SHP77 (cell line): Measurements from ENCODE around the gene PPP1R10.
A peak's percentile ranks its signal among the peaks of the same experiment; 100 is the strongest.

ENCODE experiments used
- DNase-seq, 2 experiments: peaks; one replicate each; lab custom pipeline; 2025; lab: John Stamatoyannopoulos, UW

The PPP1R10 gene

DNA sequence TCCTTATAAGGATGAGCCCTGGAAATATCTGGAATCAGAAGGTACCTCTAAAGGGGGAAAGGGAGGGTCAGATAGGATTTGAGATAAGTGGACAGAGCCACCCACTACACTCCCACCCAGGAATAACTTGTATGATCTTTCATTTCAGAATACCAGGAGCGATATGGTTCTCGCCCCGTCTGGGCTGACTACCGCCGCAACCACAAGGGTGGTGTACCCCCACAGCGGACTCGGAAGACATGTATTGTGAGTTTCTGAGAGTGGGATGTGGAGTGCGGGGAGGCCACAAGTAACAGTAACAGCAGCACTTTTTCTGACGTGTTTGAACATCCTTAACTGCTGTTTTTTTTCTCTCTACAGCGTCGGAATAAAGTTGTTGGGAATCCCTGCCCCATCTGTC is 2.5 kb upstream of the PPP1R10 start:
- DNase-seq = no peak

DNA sequence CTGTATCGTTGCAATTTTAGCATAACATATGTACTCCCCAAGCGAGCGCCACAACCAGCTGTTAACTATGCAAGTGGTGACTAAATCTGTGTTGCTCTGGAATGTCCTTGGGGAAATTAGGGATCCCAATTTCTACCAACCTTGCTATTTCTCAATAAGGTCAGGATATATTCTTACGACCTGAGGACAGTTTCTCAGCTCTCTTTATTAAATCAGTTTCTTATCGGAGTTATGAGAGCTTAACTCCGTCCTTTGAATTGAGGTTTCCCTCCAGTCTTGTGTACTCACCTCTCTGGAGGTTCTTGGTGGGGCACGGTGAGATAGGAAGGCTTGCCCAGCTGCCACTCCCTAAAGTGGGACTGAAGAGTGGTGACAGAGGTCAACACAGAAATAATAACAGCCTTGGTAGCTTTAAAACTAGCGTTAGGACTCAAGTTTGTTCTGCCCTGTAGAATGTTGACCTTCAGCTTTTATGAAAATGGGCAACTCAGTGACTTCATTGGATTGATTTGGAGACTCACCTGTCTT is 1.3 kb upstream of the PPP1R10 start:
- no peak for DNase-seq

DNA sequence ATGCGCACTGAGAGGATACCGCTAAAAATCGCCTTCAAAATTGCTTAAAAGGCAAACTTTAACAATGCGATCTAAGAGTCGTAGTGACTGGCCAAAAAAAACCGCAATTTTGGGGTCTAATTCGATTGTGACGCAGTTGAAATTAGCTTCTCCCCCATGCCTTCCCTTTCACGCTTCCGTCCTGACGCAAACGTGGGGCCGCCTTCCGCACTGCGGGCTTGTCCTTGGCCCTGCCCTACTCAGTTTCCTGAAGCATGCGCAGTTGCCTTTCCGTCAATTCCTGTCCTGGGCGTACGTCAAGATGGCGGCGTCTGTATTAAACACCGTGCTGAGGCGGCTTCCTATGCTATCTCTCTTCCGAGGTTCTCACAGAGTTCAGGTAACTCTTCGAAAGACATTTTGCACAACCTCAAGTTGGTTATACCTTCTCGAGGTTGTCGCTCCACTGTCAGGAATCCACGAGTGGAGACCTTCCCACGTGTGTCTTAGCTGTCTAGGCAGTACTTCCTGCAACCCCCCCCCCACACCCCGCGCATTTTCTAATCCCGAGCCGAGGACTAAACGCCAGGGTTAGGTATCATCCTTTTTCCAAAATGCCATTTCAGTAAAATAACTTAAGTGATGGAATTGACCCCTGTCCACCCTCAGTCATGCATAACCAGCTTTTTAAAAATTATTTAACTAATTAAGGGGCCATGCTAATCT is 674 bp upstream of the PPP1R10 start, which contains the start of gene MRPS18B:
Gene MRPS18B (plus strand): TSS at position 276 of the 705 bp plus-strand sequence. CDS start 26 bp downstream, at position 302.
- peak; percentile 93 to 95 for DNase-seq

DNA sequence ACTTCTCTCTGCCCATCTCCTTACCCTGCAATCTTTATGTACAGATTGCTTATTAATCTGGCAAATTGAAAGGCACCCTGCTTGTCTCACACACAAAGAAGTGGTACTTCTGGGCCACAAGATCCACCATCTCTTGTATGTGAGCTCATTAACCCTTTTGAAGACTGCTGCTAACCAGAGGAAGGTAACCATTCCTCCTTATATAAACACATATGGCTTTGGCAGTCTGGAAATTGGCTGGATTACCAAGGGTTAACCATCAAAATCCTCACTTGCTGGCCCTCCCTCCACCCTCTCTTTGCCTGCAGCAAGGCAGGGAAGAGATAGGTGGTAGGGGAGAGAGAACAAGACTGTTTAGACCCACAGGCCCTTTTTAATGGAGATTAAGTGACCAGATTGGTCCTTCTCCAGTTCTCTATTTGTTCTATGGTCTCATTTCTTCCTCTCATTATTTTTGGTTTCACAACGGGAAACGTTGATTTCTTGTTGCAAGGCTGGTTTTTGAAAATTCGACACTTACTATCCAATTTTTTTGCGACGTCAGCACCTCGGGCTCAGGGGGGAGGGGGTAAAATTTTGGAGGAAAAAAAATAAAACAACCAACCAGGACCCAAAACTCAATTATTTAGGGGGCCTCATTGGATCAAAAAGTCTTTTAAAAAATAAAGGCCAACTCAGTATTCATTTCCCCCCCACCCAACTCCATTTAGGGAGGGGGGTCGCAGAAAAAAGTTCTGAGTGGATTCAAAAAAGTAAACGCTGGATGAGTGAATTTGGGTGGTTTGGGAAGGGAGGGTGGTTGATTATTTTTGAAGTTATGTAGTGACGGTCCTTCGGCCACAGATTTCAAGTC is 859 bp downstream of the PPP1R10 start:
- no peak for DNase-seq

DNA sequence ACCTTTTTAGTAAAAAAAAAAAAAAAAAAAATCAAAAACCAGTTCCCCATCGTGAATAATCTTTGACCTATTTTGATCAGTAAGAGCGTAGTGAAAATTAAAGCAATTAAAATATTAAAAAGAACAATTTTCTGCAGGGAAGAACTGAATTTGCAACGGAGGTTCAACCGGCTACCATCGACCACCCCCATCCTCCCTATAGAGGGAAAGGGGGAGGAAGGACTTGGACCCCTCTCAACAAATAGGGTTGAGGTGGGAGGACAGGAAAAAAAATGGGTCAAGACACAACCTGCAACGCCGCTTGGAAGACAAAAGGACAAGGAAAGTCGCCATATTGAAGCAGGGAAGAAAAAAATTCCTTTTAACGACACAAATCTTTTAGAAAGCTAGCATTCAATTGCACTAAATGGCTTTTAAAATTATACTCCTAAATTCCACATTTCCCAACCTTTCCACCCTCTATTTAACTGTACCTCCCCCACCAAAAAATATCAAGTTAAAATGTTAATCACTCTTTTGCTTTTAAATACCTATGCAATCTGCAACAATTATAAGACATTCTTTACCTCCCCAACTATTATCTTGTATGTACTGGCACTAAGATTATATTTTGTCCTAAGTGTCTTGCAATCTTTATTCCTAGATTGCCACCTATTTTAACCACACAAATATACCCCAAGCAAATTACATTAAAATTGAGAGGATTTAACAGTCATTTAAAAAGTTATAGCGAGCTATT is 1.7 kb downstream of the PPP1R10 start:
- no peak for DNase-seq

DNA sequence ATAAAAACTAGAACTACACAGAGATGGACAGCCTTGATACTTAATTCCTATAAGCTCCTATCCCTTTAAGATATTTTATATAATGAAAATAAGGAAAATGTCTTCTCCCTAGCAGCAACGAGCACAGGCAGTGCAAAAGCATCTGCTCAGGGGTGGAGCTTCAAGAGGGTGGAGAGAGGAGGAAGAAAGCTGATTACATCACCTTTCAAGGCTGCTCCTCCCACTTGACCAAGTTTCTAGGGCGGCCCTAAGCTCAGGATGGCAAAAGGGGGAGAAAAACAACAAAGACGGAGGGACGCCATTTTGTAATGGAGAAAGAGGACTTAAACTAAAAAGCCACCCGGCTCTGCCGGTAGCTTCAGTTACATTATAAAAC is 2.2 kb downstream of the PPP1R10 start:
- DNase-seq = peak; percentile 88 to 92

DNA sequence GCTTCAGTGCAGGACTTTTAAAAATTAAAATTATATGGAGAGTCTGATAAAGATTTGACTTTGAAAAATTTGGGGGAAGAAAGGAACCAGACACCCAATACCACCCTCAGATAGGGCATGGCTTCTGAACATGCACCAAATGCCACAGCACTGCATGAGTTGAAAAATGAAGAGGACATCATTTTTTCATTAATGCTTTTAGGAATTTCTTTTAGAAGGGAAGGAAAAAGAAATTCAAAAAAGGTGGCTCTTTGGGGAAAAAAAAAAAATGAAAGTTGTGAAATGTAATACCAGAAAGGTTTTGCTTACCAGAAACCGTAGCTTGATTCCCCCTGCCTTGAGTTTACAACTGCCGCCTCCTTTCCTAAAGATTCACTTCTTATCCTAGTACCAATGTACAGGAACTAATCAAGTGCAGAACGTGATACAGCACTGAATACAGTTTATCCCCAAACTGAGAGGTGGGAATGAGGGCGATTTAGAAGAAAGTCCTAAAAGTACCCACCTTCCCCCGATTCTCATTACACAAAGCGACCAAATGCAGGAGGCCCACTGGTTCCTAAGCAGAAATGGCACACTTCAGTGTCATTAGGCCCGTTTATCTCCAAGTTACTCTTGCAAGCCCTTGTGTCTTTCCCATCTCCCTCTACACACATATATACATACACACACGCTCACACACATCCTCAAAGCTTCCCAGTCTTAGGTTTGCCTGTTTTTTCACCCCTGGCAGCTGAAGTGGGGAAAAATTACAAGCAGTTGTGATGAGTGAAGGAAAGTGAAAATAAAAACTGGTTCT is 2.8 kb downstream of the PPP1R10 start:
- DNase-seq = no peak

DNA sequence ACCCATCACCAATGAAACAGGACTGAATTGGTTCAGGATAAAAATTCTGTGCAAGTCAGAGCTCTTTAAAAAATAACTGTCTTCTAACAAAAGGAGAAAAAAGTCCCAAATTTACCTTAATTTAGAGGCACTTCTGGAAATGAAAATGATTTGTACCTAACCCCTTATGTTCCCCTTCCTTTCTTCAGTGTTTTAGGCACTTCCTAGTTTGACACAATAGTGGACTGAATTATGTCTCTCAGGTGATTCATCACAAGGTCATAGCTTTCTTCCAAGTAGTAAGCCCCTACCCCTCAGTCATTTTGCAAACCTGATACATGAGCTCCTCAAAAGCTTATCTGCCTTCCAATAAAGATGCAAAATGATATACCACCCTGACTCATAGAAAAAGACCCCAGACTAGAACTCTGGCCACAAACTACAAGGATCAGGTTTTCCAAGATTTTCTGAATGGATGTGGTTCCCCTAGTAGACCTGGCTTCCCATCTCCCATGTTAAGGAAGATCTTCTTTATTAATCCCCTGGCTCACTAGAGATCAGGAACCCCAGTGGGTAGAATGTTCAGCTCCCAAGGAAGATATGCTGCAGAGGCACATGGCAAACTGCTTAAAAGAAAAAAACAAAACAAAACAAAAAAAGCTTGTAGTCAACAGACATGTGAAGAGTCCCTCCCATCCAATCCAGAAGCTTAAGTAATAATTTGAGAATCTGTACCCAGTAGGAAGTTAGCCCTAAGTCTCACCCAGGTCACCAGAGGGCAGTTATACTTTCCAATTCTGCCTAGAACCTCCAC is 3.6 kb downstream of the PPP1R10 start:
- no peak for DNase-seq

DNA sequence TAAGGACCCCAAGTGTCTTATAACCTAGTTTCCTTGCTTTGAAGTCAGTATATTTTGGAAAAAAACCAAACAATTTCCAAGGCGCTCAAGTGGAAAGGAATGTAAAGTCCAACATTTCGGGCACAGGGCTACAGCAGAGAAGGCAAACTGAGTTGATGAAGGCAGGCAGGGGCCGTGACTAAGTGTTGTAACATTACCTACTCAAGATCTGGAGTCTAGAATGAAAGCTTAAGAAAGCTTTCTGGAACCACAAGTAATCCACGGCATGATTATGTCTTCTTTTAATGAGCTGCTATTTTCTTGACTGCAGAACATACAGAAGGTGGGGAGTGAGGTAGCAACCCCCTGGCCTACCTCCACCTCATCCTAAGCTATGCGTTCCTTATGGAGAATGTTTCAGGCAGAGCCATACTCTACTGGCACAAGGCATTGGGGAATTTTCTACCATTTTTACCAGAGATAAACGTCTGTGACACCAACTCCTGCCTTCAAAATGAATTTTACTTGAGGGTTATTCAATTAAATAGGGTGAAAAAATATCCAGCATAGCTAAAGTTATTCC is 4.3 kb downstream of the PPP1R10 start:
- DNase-seq = no peak

DNA sequence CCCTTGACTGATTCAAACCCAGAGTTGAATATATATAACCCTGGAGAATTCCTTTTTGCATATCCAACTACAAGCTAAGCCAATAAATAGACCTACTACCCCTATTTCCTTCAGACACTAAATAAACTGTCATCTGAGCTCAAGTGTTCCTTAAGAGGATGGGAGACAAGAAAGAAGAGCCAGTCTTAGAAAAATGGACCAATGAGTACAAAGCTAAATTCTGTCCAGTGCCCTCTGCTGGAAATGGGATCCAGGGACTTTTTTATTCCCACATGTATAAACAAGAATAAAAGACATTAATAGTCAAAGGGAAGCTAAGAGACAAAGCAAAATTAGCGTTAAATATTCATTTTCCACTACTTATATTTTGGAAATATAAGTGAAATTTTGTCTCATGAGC is 4.8 kb downstream of the PPP1R10 start:
- DNase-seq = no peak

DNA sequence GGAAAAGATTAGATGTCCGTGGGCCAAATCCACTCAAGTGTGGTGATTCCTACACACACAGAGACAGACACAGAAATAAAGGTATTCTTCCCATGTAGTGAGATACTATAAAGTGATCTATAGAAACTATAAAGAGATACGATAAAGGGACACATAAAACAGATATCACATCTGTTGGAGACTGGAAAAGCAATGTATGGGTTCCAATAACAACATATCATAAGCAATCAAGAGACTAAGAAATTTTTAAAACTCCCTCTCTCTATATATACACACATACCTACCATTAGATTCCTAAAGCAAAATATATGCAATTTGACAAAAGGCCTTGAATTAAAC is 5.2 kb downstream of the PPP1R10 start:
- no peak for DNase-seq

DNA sequence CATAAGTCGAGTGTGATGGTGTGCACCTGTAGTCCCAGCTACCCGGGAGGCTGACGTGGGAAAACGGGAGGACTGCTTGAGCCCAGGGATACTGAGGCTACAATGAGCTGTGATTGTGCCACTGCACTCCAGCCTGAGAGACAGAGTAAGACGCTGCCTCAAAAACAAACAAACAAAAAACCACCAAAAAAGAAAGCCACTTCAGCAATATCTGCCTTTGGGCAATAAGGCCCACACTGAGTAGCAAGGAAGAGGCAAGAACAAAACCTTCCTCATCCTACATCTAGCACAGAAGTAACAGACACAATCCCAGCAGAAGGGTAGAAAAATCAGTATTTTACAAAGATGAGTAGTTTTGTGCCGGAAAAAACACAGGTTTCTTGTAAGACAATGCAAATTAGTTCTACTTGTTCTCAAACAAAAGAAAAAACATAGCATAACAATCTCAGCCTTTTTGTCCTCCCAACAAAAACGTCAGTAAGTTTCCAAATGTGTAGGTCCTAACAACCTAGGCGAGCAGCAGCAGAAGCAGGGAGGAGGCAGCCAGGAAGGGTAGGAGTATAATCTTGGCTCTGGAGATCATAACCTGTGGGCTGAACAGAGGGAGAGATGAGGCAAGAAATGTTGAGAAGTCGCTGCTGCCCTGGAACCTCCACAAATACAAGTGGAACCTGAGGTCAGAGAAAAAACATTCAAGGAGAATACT is 5.7 kb downstream of the PPP1R10 start:
- no peak for DNase-seq

DNA sequence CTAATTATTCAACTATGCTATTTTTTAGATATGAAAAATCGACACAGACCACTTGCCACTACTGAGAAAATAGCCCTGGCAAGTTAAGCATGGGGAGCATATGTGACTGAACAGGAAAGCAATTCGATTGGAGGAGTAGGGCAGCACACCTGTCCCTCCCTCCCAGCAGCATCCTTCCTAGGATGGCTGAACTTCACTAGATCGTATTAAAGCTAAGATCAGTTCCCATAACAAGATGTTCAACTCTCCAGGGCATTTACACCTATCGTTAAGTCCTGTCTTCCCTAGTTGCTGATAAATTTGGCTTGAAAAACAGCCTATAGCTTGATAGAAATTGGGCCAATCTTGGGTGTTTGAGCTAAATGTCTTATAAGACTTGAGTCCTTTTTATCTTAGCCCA is 7.0 kb downstream of the PPP1R10 start:
- no peak for DNase-seq

DNA sequence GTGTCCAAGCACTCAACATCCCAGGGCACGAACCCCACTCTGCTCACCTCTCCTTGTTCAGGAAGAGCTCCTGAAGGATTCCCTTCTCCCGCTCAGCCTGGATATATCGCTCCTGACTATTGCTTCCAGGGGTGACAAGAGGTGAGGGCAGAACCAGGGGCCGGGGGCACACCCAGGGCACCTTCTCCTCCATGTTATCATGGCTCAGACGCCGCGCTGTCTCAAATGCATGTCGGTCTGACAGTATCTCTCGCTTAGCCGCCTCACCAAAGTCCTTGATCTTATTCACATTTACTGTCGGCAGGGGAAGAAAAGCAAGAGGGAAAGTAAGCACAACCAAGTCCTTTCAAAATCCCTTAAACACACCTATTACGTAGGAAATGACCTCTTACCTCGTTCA is 13.1 kb downstream of the PPP1R10 start:
- DNase-seq = no peak

DNA sequence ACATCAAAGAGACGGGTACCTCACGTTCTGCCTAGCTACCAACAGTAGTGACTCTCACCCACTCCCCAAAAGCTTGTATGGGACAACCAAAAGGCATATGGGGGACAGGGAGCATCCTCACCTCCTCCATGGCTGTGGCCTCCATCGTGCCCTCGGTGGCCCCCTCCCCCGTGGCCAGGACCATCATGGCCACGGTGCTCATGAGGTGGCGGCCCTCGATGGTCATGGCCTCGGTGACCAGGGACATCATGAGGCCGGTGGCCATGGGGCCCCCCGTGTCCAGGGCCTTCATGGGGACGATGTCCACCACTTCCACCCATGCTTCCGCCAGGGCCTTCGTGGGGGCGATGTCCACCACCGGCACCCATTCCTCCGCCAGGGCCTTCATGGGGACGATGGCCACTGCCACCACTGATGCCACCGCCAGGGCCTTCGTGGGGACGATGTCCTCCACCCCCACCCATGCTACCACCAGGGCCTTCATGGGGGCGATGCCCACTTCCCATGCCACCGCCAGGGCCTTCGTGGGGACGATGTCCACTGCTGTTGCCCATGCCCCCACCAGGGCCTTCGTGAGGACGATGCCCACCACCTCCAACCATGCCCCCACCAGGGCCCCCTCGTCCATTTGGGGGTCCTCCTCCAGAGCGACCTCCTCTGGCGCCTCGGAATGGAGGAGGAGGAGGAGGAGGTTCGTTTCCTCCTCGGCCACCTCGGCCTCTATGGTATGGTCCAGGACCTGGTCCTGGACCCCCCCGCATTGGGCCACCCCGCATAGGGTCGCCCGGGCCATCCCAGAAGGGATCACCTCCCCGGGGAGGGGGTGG is 15.0 kb downstream of the PPP1R10 start:
- no peak for DNase-seq

DNA sequence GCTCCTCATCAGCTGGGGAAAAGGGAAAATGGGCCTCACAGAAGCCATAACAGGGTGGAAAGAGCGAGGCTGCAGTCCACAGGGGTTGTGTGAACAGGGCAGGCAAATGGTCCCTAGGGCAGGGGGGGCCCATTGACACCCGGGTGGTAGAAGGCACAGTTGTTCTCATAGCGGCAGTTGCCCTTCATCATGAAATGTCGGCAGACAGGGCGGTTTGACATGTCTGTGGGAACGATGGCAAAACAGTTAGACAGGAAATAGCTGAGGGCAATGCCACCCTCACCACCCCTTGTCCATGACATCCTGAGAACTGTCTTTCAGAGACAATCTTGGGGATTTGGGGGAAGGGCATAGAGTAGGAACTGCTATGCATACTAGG is 15.6 kb downstream of the PPP1R10 start:
- DNase-seq = no peak

DNA sequence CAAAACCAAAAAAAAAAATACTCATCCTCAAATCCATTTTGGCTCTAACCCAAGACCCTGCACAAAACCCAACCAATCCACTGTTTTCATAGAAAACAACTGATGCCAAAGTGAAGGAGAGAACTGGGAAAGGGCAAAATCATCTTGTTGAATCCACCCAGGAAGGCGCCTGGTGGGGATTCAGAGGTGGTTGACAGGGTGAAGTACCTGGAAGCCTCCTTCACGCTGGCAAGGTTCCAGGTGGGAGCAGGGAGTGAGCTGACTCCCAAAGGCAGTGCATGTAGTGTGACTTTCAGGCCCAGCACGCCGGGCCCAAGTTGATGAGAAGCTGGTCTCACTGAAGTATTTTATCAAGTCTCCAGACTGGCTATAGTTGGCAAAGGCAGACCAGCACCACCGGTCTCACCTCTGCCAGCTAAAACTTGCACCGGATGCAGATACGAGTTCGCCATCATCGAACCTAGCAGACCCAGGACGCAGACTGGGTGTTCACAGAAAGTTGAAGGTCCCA is 16.5 kb downstream of the PPP1R10 start:
- DNase-seq = no peak

DNA sequence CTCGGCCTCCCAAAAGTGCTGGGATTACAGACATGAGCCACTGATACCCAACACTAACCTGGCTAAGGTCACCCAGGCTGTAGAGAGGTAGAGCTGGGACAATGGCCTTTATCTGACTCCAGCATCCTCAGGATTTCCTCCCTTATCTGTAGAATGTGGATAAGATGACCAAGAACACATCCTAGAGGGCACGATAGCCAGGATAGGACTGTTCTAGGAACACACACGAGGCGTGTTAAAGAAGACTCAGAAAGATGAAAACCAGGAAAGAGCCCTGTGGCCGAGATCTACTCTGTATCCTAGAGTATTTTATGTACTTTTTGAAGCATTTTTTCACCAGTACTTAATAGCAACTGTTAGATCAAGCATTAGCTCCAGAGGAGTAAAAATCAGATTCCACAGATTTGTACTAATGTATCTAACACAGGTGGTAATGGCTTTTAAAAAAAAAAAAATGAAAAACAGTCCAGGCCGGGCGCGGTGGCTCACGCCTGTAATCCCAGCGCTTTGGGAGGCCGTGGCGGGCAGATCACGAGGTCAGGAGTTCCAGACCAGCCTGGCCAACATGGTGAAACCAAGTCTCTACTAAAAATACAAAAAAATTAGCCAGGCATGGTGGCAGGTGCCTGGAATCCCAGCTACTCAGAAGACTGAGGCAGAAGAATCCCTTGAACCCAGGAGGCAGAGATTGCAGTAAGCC is 17.3 kb downstream of the PPP1R10 start:
- no peak for DNase-seq
